Sigmoid colon (tissue), 4 donors: ENCODE results near the gene BAD.

Experiments used
- EP300 ChIP-seq, 4 donors: sonication (generic); formaldehyde crosslinking; IDR thresholded peaks; one replicate each; pipeline ENCODE4 v1.6.1; 2017; ENCODE audit warnings: antibody characterized with exemption in 4 of 4
- POLR2A ChIP-seq, 2 donors: fragments of 450-650 bp; IDR thresholded peaks; one replicate each; pipeline ENCODE4 v1.6.1; 2016; ENCODE audit warnings: antibody characterized with exemption in 2 of 2, mild to moderate bottlenecking in 2 of 2, moderate library complexity in 2 of 2
- TF ChIP-seq, protein P1 (sequence below), 4 experiments: fragments of 450-650 bp in 3 of 4; fragments of 200-600 bp in 1 of 4; IDR thresholded peaks; one replicate each; pipeline ENCODE4 v1.5.1; 2016 to 2019; ENCODE audit warnings: antibody characterized with exemption in 4 of 4, mild to moderate bottlenecking in 3 of 4, moderate library complexity in 2 of 4

DNA sequence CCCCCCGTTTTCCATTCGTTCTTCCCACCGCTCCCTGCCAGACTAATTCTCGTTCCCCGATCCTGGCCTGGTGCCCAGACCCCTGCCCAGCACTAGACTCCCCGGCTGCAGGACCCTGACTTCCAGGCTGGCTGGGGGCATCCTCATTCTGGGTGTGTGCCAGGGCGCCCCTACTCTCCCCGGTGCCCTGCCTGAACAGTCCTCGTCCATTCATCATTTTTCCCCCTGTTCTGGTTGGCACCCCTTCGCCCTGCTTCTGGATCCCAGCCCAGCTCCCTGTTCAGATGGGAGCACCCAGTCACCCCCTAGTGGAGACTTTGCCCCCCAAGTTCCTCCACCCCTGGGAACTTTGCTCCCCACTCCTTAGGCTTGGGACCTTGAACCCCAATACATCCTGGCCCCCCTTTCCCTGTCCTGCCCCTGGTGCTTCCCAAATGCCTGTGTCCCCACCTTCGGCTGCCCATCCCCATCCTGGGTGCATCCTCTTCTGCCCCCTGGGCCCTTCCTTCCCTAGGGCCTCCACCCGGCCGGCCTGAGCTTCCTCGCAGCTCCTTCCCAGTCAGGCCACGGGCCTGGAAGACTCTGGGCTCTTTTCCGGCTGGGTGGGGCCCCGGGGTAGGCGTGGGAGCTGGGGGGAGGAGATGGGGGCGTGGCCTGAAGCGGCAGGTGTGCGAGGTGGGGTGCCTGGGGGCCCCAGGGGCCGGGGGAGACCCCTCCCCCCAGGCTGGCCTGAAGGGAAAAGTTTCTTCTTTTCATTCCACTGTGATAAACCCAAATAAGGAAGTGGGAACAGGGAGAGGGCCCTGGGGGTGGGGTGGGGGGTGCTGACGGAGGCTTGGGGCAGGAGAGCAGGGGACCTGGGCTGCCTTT lies 32.2 kb downstream of the BAD start:
- TF ChIP-seq EP300 (IDR thresholded peaks at IDR 0.05) (no peak), POLR2A (IDR thresholded peaks at IDR 0.05) (peak in 1 of 2 donors; percentile 49)
- TF ChIP-seq, protein P1, sequence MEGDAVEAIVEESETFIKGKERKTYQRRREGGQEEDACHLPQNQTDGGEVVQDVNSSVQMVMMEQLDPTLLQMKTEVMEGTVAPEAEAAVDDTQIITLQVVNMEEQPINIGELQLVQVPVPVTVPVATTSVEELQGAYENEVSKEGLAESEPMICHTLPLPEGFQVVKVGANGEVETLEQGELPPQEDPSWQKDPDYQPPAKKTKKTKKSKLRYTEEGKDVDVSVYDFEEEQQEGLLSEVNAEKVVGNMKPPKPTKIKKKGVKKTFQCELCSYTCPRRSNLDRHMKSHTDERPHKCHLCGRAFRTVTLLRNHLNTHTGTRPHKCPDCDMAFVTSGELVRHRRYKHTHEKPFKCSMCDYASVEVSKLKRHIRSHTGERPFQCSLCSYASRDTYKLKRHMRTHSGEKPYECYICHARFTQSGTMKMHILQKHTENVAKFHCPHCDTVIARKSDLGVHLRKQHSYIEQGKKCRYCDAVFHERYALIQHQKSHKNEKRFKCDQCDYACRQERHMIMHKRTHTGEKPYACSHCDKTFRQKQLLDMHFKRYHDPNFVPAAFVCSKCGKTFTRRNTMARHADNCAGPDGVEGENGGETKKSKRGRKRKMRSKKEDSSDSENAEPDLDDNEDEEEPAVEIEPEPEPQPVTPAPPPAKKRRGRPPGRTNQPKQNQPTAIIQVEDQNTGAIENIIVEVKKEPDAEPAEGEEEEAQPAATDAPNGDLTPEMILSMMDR (IDR thresholded peaks at IDR 0.05), result peak; percentile 13 to 41 (median 34)
